ENCODE results near the gene PNMA6F.
"Not testable (repeated sequence)": the region's sequence is repeated elsewhere in the genome, so short reads cannot be mapped to it uniquely, and the experiment has no call there.

The PNMA6F gene

DNA sequence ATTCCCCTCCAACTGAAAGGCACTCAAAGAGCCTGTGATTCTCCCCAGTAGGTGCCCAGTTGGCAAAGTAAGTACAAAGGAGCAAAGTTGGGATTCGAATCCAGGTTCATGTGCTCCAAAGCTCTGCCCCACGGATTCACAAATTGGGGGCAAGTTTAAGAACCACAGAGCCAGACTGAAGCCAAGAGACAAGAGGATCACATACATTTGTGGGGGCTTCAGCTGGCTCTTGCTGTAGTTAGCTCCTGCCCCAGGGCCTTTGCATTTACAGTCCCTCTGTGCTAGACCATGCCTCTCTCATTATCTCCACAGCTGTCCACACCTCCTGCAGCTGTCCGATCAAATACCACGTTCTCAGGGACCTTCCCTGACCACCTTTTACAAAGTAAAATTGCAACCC lies 18.8 kb downstream of the PNMA6F start:
- no peak for DNase-seq (ENCODE audit: low read depth)

DNA sequence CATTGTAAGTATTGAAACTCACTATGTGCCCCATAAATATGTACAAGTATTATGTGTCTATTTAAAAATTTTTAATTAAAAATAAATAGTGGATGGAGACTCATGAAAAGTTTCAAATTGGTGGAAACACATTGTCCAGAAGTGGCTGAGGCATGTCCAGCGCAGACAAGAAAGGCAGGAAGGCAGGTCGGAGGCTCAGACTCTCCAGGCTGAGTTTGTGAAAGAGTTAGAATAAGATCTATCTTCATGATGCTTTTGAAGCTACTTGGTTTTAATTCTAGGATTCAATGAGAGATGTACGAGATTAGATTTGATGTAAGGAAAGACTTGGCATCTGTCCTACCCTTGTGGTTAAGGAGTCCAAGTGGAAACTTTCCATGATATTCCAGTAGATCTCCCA lies 19.8 kb downstream of the PNMA6F start:
- DNase-seq (ENCODE audit: low read depth): no peak

- DNase-seq (ENCODE audit: low read depth): no peak
Observed at GRCh38 chrX:153299855-153300254, 21.7 kb downstream of the PNMA6F start.

GRCh38 chrX:153297376-153297775 lies 24.2 kb downstream of the PNMA6F start:
- no peak for DNase-seq (ENCODE audit: low read depth)

DNA sequence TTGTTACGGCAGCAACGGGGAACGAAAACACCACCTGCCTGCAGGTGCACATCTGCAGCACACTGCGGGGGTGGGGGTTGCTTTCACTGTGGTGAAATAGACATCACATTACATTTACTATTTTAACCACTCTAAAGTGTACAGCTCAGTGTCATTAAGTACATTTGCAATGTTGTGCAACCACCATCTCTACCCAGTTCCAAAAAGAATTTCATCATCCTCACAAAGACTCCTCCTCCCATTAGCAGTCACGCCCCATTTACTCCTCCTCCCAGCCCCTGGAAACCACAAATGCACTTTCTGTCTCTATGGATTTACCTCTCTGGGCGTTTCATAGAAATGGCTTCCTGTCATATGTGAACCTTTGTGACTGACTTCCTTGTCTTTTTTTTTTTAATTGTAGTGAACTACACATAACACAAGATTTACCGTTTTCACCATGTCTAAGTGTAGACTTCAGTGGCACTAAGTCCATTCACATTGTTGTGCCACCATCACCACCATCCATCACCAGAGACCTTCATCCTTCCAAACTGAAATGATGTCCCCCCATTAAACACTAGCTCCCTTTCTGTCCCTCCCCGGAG lies 28.0 kb downstream of the PNMA6F start:
- DNase-seq (ENCODE audit: low read depth): not testable (repeated sequence)

GRCh38 chrX:153288807-153289206 lies 32.8 kb downstream of the PNMA6F start:
- DNase-seq (ENCODE audit: low read depth): not testable (repeated sequence)

DNA sequence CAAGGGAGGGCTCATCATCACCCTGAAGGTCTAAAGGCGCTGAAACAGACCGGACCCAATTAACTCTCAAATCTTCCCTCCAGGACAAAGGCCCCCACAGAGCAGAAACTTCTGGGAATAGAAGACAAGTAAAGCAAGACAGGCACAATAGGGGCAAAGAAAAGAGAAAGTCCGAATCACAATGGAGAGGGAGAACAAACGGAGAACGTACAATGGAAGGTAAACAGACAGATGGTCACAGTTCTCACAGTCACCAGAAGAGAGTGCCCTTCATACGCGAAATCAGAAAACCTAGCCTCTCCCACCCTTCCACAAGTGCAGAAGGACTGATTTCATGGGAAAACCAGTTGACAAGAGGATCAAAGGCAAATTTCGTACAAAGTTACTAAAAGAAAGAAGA lies 35.9 kb downstream of the PNMA6F start:
- not testable (repeated sequence) for DNase-seq (ENCODE audit: low read depth)

DNA sequence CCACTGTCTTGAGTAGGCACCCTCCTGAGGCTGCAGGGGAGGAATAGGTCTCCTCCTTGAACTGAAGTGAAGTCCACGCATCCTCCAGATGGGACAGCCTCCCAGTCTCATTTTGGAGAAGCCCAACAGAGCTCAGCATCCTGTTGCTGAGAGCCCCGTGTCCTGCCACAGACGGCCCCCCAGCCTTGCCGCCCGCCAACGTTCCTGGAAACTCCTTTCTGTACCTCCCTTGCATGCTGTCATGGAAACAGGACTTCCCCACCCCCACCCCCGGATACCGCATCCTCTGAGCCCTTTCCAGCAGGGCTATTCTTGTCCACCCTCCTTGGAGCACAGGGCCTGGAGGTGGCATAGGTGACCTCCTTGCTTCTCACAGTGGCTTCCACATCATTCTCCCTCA lies 37.6 kb downstream of the PNMA6F start:
- not testable (repeated sequence) for DNase-seq (ENCODE audit: low read depth)

DNA sequence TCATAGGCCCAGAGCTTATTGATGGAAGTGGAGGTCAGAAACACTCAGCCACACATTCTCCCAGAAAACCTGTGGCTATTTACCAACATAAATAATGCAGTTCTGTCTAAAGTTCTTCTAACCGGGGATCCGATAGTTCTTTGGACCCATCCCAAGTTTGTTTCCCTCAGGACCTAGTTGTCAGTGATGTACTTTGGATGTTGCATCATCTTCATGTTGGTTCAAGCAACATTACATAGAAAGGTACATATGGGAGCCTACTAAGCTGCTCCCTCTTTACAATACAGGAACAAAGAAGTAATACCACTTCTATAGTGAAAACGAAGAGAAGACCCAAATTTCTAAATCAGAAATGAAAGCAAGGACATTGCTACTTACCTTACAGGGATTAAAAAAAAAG lies 39.8 kb downstream of the PNMA6F start:
- not testable (repeated sequence) for DNase-seq (ENCODE audit: low read depth)

- not testable (repeated sequence) for DNase-seq (ENCODE audit: low read depth)
Observed at GRCh38 chrX:153279304-153279703, 42.3 kb downstream of the PNMA6F start.

- not testable (repeated sequence) for DNase-seq (ENCODE audit: low read depth)
Observed at GRCh38 chrX:153276049-153276448, 45.5 kb downstream of the PNMA6F start.

DNA sequence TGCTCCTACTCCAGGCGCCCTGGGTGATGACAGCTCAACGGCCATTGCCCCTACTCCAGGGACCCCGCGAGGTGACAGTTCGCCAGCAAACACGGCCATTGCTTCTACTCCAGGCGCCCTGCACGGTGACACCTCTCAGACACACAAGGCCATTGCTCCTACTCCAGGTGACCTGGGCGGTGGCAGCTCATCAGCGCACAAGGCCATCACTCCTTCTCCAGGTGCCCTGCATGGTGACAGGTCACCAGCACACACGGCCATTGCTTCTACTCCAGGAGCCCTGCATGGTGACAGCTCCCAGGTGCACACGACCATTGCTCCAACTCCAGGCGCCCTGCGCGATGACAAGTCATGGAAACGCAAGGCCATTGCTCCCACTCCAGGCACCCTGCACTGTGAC lies 46.1 kb downstream of the PNMA6F start:
- DNase-seq (ENCODE audit: low read depth): not testable (repeated sequence)

DNA sequence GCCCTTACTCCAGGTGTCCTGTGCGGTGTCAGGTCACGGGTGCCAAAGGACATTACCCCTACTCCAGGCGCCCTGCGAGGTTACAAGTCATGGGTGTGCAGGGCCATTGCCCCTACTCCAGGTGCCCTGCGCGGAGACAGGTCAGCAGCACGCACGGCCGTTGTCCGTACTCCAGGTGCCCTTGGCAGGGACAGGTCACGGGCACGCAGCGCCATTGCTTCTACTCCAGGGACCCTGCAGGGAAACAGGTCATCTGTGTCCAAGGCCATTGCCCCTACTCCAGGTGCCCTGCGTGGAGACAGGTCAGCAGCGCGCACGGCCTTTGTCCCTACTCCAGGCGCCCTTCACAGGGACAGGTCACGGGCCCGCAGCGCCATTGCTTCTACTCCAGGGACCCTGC lies 49.0 kb downstream of the PNMA6F start:
- not testable (repeated sequence) for DNase-seq (ENCODE audit: low read depth)

DNA sequence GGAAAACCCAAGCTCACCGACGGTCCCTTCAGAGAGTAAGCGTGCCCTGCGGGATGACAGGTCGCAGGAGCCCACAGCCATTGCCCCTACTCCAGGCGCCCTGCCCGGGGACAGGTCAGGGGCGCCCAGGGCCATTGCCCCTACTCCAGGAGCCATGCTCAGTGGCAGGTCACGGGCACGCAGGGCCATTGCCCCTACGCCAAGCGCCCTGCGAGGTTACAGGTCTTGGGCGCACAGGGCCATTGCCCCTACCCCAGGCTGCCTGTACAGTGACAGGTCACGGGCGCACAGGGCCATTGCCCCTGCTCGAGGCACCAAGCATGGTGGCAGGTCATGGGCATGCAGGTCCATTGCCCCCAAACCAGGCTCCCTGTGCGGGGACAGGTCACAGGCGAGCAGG lies 49.5 kb downstream of the PNMA6F start:
- DNase-seq (ENCODE audit: low read depth): not testable (repeated sequence)

Measured in activated T-cell treated with anti-CD3 and anti-CD28 coated beads for 48 hours (primary cell).